Upper lobe of left lung (tissue), 4 donors: ENCODE results near the gene ADAT2.

ENCODE experiments used
- CTCF ChIP-seq, 6 experiments: fragments of 450-650 bp in 4 of 6; fragments of 200-600 bp in 2 of 6; sonication (generic) in 2 of 6; IDR thresholded peaks; one replicate each; pipeline ENCODE4 v1.5.1; 2016 to 2019; ENCODE audit warnings: antibody characterized with exemption in 6 of 6
- EP300 ChIP-seq, 4 donors: sonication (generic); formaldehyde crosslinking; IDR thresholded peaks; one replicate each; pipeline ENCODE4 v1.5.1; 2017; ENCODE audit warnings: antibody characterized with exemption in 4 of 4, control low read depth in 2 of 4
- POLR2A ChIP-seq, 4 donors: fragments of 450-650 bp; IDR thresholded peaks; one replicate each; pipeline ENCODE4 v1.5.1; 2016 to 2017; ENCODE audit warnings: antibody characterized with exemption in 4 of 4, mild to moderate bottlenecking in 2 of 4
- POLR2AphosphoS5 ChIP-seq, 2 donors: sonication (generic); formaldehyde crosslinking; IDR thresholded peaks; one replicate each; pipeline ENCODE4 v1.5.1; 2017; ENCODE audit warnings: antibody characterized with exemption in 2 of 2

DNA sequence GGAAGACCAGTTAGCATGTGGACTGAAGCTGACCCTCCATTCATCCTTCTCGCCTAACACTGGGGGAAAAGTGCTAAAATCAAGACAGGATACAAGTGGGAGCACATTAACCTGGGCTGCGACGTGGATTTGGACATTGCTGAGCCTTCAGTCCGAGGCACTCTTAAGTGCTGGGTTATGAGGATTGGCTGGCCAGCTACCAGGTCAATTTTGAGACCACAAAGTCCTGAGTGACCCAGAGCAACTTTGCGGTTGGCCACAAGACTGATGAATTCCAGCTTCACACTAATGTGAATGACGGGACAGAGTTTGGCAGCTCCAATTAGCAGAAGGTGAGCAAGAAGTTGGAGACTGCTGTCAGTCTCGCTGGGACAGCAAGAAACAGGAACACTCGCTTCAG is 40.3 kb upstream of the ADAT2 start:
- TF ChIP-seq POLR2A (IDR thresholded peaks at IDR 0.05) (no peak), EP300 (IDR thresholded peaks at IDR 0.05) (no peak), CTCF (IDR thresholded peaks at IDR 0.05) (no peak), POLR2AphosphoS5 (IDR thresholded peaks at IDR 0.05) (no peak)
